DND-41 (cell line): Measurements from ENCODE around the gene ATP6V1G3.

Source experiments
- ATAC-seq: fragments of 200-7000 bp; cut with Tn5 transposase; 3 replicates; pipeline ENCODE4 v1.9.1; 2021; ENCODE audit warnings: low read depth; ENCODE audit not compliant: insufficient read depth
- DNase-seq: peaks from one replicate; pipeline ENCODE4 v3.0.0-alpha.2; 2020
- H2AFZ ChIP-seq: 2 replicates; pipeline ENCODE4 v1.6.0; 2012; ENCODE audit warnings: low read depth, low read length
- H3K27ac ChIP-seq: 2 replicates; pipeline ENCODE4 v1.5.1; 2012; ENCODE audit warnings: low read length, inconsistent platforms
- H3K27me3 ChIP-seq: fragments of 200-600 bp; sonication (generic); 2 replicates; pipeline ENCODE4 v1.6.0; 2012; ENCODE audit warnings: low read length, mild to moderate bottlenecking, inconsistent platforms; ENCODE audit not compliant: insufficient read depth, poor library complexity
- H3K36me3 ChIP-seq: 2 replicates; pipeline ENCODE4 v1.5.1; 2012; ENCODE audit warnings: low read length, inconsistent platforms; ENCODE audit not compliant: insufficient read depth
- H3K4me1 ChIP-seq: 2 replicates; pipeline ENCODE4 v1.5.1; 2012; ENCODE audit warnings: mild to moderate bottlenecking, low read length; ENCODE audit not compliant: insufficient read depth
- H3K4me2 ChIP-seq: 2 replicates; pipeline ENCODE4 v1.6.0; 2012; ENCODE audit warnings: mild to moderate bottlenecking, moderate library complexity, low read length, inconsistent platforms; ENCODE audit not compliant: insufficient read depth
- H3K4me3 ChIP-seq, 2 experiments: fragments of 200-600 bp in 1 of 2; shearing (Covaris generic) in 1 of 2; 2 replicates each; pipeline ENCODE4 v1.5.1; 2012 to 2016; ENCODE audit warnings: inconsistent platforms in 2 of 2, low read length in 2 of 2, mild to moderate bottlenecking in 2 of 2, low read depth in 1 of 2, moderate library complexity in 1 of 2
- H3K79me2 ChIP-seq: 2 replicates; pipeline ENCODE4 v1.6.0; 2012; ENCODE audit warnings: low read length, inconsistent platforms; ENCODE audit not compliant: insufficient read depth
- H3K9ac ChIP-seq: 2 replicates; pipeline ENCODE4 v1.6.0; 2012; ENCODE audit warnings: low read depth, mild to moderate bottlenecking, inconsistent platforms, low read length, moderate library complexity
- H3K9me3 ChIP-seq: 2 replicates; pipeline ENCODE4 v1.5.1; 2012; ENCODE audit warnings: low read length, moderate library complexity, mild to moderate bottlenecking, inconsistent platforms; ENCODE audit not compliant: insufficient read depth, severe bottlenecking
- H4K20me1 ChIP-seq: 2 replicates; pipeline ENCODE4 v1.6.0; 2012; ENCODE audit warnings: low read length; ENCODE audit not compliant: insufficient read depth
- CTCF ChIP-seq: IDR thresholded peaks from 2 replicates; pipeline ENCODE4 v1.5.1; 2012; ENCODE audit warnings: borderline replicate concordance, low read length, moderate library complexity, mild to moderate bottlenecking; ENCODE audit not compliant: poor library complexity, severe bottlenecking; ENCODE audit errors: extremely low read depth
- EZH2 ChIP-seq: IDR thresholded peaks from 3 replicates; pipeline ENCODE4 v1.6.1; 2012; ENCODE audit warnings: borderline replicate concordance, low read depth, mild to moderate bottlenecking, moderate library complexity, low read length, inconsistent platforms; ENCODE audit not compliant: severe bottlenecking

Gene ATP6V1G3

GRCh38 chr1:198552668-198553416 lies 12.4 kb upstream of the ATP6V1G3 start:
- Histone ChIP-seq H3K27me3 (no peaks in the 10 kb centered on the region), H3K36me3 (no peaks in the 10 kb centered on the region), H3K9ac (no peak overlapping the region), H3K9me3 (no peaks in the 10 kb centered on the region), H3K4me3 (no peak overlapping the region), H3K79me2 (no peaks in the 10 kb centered on the region), H3K4me1 (peaks cover 23% of the 10 kb centered on the region), H3K4me2 (no peak overlapping the region), H2AFZ (no peak overlapping the region), H3K27ac (no peak overlapping the region), H4K20me1 (no peaks in the 10 kb centered on the region)
- TF ChIP-seq CTCF (peak; percentile 35), EZH2 (no peak)
- ATAC-seq: no peak
- no peak for DNase-seq

DNA sequence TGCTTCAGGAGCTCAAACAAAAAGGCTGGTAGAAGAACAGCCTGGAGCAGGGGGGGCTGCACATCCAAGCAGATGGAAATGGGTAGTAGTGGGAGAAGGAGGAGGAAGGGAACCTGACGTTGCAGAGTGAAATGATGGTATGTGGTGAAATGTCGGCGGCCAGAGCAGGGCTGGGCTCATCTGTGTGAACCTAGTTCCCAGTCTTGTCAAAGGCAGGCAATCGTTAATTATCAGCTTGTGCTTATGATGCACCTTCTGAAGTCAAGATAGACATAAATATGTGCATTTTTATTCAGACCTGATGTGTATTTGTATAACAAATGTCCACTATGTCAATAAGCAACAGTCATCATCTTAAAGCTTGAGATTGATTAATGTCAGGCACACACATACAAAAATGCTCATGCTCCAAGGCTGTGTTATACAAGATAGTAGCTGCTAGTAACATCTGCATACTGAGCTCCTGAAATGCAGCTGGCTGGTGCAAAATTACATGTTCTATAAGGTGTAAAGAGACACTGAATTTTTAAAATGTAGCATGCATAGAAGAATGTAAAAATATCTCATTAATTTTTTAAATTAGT lies 10.6 kb upstream of the ATP6V1G3 start:
- H2AFZ ChIP-seq: no peak overlapping the region
- DNase-seq (no peak), ATAC-seq (no peak)
- H3K4me2 ChIP-seq: no peak overlapping the region
- H3K4me1 ChIP-seq: peaks cover 5% of the 10 kb centered on the region; the same call in 1 of the 2 replicates
- no peaks in the 10 kb centered on the region for H3K36me3 ChIP-seq
- no peaks in the 10 kb centered on the region for H3K79me2 ChIP-seq
- H4K20me1 ChIP-seq: no peaks in the 10 kb centered on the region
- no peak overlapping the region for H3K4me3 ChIP-seq
- no peaks in the 10 kb centered on the region for H3K9me3 ChIP-seq
- no peaks in the 10 kb centered on the region for H3K27me3 ChIP-seq
- H3K27ac ChIP-seq: no peak overlapping the region
- TF ChIP-seq EZH2: no peak
- TF ChIP-seq CTCF: no peak
- H3K9ac ChIP-seq: no peak overlapping the region

GRCh38 chr1:198549866-198550265 lies 9.4 kb upstream of the ATP6V1G3 start:
- Histone ChIP-seq H3K79me2 (no peaks in the 10 kb centered on the region), H2AFZ (no peak overlapping the region; the same call in 1 of the 2 replicates), H3K9me3 (no peaks in the 10 kb centered on the region), H3K27me3 (no peaks in the 10 kb centered on the region), H3K4me3 (no peak overlapping the region), H3K4me2 (no peak overlapping the region), H3K4me1 (no peaks in the 10 kb centered on the region), H4K20me1 (no peaks in the 10 kb centered on the region), H3K9ac (no peak overlapping the region), H3K36me3 (no peaks in the 10 kb centered on the region), H3K27ac (no peak overlapping the region)
- no peak for DNase-seq
- no peak for ATAC-seq
- TF ChIP-seq CTCF (no peak), EZH2 (no peak)
